ENCODE data around the gene RAD21L1.

RAD21L1 gene

DNA sequence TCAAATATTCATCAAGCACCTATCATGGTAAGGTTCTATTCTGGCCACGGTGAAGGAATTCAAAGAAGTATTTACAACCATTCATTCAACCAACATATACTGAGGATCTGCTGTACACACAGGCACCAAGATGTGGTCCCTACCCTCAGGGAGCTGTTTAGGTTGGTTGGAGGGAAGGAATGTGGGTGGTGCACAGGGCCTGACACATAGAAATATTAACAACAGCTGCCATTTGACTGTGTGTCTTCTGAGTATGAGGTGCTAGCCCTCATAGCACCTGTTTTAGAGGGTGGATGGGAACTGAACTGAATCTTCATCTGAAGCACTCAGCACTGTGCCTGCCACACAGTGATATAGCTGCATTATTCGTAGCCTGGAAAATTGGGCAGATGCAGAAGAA is 47.5 kb downstream of the RAD21L1 start:
- ATAC-seq: no peak
- TF ChIP-seq ZNF565 (CRISPR knock-in tag; conservative IDR thresholded peaks at IDR 0.05; ENCODE audit: low read depth) (no peak), ZNF8 (CRISPR knock-in tag; IDR thresholded peaks at IDR 0.05) (no peak)
- TF ChIP-seq, protein P1, sequence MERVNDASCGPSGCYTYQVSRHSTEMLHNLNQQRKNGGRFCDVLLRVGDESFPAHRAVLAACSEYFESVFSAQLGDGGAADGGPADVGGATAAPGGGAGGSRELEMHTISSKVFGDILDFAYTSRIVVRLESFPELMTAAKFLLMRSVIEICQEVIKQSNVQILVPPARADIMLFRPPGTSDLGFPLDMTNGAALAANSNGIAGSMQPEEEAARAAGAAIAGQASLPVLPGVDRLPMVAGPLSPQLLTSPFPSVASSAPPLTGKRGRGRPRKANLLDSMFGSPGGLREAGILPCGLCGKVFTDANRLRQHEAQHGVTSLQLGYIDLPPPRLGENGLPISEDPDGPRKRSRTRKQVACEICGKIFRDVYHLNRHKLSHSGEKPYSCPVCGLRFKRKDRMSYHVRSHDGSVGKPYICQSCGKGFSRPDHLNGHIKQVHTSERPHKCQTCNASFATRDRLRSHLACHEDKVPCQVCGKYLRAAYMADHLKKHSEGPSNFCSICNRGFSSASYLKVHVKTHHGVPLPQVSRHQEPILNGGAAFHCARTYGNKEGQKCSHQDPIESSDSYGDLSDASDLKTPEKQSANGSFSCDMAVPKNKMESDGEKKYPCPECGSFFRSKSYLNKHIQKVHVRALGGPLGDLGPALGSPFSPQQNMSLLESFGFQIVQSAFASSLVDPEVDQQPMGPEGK (CRISPR knock-in tag; IDR thresholded peaks at IDR 0.05; ENCODE audit: borderline replicate concordance): no peak
- TF ChIP-seq, protein P2, sequence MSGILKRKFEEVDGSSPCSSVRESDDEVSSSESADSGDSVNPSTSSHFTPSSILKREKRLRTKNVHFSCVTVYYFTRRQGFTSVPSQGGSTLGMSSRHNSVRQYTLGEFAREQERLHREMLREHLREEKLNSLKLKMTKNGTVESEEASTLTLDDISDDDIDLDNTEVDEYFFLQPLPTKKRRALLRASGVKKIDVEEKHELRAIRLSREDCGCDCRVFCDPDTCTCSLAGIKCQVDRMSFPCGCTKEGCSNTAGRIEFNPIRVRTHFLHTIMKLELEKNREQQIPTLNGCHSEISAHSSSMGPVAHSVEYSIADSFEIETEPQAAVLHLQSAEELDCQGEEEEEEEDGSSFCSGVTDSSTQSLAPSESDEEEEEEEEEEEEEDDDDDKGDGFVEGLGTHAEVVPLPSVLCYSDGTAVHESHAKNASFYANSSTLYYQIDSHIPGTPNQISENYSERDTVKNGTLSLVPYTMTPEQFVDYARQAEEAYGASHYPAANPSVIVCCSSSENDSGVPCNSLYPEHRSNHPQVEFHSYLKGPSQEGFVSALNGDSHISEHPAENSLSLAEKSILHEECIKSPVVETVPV (CRISPR knock-in tag; IDR thresholded peaks at IDR 0.05): no peak

DNA sequence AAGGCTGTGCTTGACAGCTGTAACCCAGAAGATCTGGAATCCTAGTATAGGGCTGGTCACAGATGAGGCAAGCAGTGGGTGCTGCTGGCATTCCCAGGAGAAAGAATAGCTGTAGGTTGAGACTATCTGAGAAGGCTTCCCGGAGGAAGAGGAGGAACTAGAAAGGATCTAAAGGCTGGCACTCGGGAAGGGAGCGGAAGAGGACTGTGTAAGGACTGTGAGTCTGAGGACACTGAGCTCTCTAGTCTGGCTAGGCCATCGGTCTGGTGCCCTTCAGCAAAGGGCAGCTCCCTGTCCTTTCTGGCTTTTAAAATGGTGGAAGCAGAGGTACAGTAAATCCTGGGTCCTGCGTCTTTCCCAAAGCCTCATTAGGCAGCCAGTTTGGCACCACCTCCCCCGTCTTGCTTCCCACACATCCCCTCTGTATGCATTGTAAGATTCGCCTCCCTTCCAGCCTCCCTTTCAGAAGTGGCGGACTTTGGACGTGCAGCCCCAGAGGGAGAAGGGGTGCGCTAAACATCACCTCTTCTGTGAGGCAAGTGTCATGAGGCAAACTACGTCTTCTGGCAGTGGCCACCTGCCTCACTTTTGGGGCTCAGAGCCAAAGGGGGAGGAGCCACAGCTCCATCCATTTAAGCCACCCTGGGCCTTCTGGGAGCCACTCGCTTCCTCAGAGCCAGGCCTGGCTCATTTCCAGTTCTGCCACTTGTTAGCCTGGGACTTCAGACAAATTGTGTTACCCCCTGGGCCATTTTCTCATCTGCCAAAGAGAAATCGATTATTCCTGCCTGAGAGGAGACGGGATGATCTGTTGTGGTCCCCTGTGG is 48.9 kb downstream of the RAD21L1 start:
- no peak for TF ChIP-seq ZFP3 (CRISPR knock-in tag; IDR thresholded peaks at IDR 0.05)
- TF ChIP-seq CSDC2 (CRISPR knock-in tag; IDR thresholded peaks at IDR 0.05): no peak
- TF ChIP-seq ZNF565 (CRISPR knock-in tag; conservative IDR thresholded peaks at IDR 0.05; ENCODE audit: low read depth): no peak
- TF ChIP-seq, protein P3, sequence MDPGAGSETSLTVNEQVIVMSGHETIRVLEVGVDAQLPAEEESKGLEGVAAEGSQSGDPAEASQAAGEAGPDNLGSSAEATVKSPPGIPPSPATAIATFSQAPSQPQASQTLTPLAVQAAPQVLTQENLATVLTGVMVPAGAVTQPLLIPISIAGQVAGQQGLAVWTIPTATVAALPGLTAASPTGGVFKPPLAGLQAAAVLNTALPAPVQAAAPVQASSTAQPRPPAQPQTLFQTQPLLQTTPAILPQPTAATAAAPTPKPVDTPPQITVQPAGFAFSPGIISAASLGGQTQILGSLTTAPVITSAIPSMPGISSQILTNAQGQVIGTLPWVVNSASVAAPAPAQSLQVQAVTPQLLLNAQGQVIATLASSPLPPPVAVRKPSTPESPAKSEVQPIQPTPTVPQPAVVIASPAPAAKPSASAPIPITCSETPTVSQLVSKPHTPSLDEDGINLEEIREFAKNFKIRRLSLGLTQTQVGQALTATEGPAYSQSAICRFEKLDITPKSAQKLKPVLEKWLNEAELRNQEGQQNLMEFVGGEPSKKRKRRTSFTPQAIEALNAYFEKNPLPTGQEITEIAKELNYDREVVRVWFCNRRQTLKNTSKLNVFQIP (CRISPR knock-in tag; IDR thresholded peaks at IDR 0.05; ENCODE audit: borderline replicate concordance, low read depth): no peak
- TF ChIP-seq, protein P4, sequence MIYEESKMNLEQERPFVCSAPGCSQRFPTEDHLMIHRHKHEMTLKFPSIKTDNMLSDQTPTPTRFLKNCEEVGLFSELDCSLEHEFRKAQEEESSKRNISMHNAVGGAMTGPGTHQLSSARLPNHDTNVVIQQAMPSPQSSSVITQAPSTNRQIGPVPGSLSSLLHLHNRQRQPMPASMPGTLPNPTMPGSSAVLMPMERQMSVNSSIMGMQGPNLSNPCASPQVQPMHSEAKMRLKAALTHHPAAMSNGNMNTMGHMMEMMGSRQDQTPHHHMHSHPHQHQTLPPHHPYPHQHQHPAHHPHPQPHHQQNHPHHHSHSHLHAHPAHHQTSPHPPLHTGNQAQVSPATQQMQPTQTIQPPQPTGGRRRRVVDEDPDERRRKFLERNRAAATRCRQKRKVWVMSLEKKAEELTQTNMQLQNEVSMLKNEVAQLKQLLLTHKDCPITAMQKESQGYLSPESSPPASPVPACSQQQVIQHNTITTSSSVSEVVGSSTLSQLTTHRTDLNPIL (CRISPR knock-in tag; IDR thresholded peaks at IDR 0.05; ENCODE audit: low read depth): no peak
- no peak for TF ChIP-seq ZFP30 (CRISPR knock-in tag; IDR thresholded peaks at IDR 0.05)
- no peak for TF ChIP-seq ZNF70 (CRISPR knock-in tag; IDR thresholded peaks at IDR 0.05)
- TF ChIP-seq PPARA (CRISPR knock-in tag; IDR thresholded peaks at IDR 0.05; ENCODE audit: borderline replicate concordance): no peak
- no peak for TF ChIP-seq ZC3H10 (CRISPR knock-in tag; IDR thresholded peaks at IDR 0.05)
- TF ChIP-seq, protein P1 (CRISPR knock-in tag; IDR thresholded peaks at IDR 0.05; ENCODE audit: borderline replicate concordance): no peak
- TF ChIP-seq ARNTL (CRISPR knock-in tag; IDR thresholded peaks at IDR 0.05; ENCODE audit: borderline replicate concordance, low read depth): no peak
- TF ChIP-seq, protein P2 (CRISPR knock-in tag; IDR thresholded peaks at IDR 0.05): no peak
- no peak for TF ChIP-seq ISL1 (CRISPR knock-in tag; IDR thresholded peaks at IDR 0.05)
- TF ChIP-seq GLIS3 (CRISPR knock-in tag; IDR thresholded peaks at IDR 0.05): no peak
- ATAC-seq: no peak

DNA sequence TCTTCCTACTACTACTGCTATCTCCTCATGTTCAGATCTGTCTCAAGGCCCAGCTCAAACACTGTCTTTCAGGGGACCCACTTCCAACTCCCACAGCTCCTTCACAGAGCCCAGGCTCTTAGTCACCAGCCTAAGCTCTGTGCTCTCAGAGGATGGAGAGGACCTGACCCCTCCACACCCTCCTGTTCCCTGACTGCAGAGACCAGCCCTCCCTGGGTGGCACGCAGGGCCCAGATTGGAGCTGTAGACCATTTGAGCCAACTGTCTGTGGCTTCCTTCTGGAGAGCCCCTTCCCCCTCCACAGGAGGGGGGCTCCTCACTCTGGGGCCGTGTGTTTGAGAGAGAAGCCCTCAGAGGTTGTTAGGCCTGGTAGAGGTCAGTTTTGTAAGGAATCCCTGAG is 50.1 kb downstream of the RAD21L1 start:
- TF ChIP-seq RARB (CRISPR knock-in tag; IDR thresholded peaks at IDR 0.05): no peak
- no peak for ATAC-seq

Measured in SK-N-SH treated with all-trans-retinoic acid at 6 μM for 48 hours (cell line).